GM12864 (cell line): ENCODE results near the gene ASPSCR1.

Experiments used
- DNase-seq: peaks from one replicate; pipeline ENCODE4 v3.0.0-alpha.2; 2011; ENCODE audit warnings: low read depth
- H3K4me3 ChIP-seq: 2 replicates; pipeline ENCODE4 v1.5.1; 2011; ENCODE audit warnings: mild to moderate bottlenecking, low read depth, low read length, control low read depth
- CTCF ChIP-seq: IDR thresholded peaks from 2 replicates; pipeline ENCODE4 v1.5.1; 2011; ENCODE audit warnings: low read depth, mild to moderate bottlenecking, moderate library complexity, low read length, control low read depth, inconsistent platforms; ENCODE audit errors: missing control alignments

The ASPSCR1 gene

GRCh38 chr17:81935709-81936084 is 41.7 kb upstream of the ASPSCR1 start:
- TF ChIP-seq CTCF = no peak
- no peak overlapping the region; the same call in none of the 2 replicates for H3K4me3 ChIP-seq
- no peak for DNase-seq

DNA sequence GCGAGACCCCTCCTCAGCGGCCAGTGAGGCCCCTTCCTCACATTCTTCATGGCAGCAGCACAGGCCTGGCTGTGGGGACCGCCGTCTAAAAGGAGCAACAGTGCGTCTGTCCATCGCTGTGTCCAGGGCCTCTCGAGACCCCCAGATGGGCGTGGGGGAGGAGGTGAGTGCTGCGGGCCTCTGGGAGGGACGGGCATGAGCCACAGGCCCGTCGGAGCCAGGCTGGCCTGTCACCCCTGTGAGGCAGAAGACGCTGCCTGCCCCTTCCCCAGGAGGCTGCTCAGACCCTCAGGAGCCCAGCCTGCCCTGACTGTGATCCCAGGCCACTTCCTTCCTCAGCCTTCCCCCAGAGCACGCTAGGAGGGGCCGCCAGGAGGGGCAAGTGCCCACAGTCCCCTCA is 38.2 kb upstream of the ASPSCR1 start:
- DNase-seq = no peak
- no peak for TF ChIP-seq CTCF
- H3K4me3 ChIP-seq = no peak overlapping the region

- no peak for TF ChIP-seq CTCF
- no peak for DNase-seq
- no peak overlapping the region for H3K4me3 ChIP-seq
These were observed 37.5 kb upstream of the ASPSCR1 start for GRCh38 chr17:81939881-81940385.

GRCh38 chr17:81940538-81941483 is 36.6 kb upstream of the ASPSCR1 start:
- H3K4me3 ChIP-seq = no peak overlapping the region
- no peak for TF ChIP-seq CTCF
- DNase-seq = no peak

- TF ChIP-seq CTCF = no peak
- DNase-seq = no peak
These were observed 35.8 kb upstream of the ASPSCR1 start for GRCh38 chr17:81941484-81942166.

DNA sequence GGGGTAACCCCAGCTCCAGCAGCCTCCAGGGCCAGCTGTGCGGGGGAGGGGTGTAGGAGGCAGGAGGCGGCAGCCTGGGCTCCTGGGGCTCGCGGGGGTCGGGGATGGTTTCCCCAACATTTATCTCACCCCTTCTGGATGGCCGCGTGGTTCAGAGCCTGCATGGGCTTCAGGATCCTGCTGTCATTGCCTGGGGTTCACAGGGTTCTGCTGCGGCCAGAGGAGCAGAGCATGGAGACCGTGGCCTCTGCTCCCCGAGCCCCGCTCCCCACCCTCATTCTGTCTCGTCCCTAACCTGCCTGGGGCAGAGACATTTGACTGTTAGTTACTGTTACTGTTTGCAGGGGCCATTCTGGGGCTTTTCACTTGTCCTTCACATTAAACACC is 35.3 kb upstream of the ASPSCR1 start:
- DNase-seq = no peak
- H3K4me3 ChIP-seq = no peak overlapping the region
- TF ChIP-seq CTCF = no peak

More at GRCh38 chr17:81941484-81942166, 35.8 kb upstream of the ASPSCR1 start:
- no peak overlapping the region for H3K4me3 ChIP-seq
